Nephron progenitor cell (in vitro differentiated cells): ENCODE measurements around the gene HELT.

Experiments
- DNase-seq: peaks from one replicate; pipeline ENCODE4 v3.0.0; 2021
- H3K27ac Mint-ChIP-seq: 2 replicates; pipeline ENCODE4 v1.8.0; 2021; ENCODE audit warnings: mild to moderate bottlenecking, moderate library complexity, mixed read lengths
- H3K27me3 Mint-ChIP-seq: 2 replicates; pipeline ENCODE4 v1.8.0; 2021; ENCODE audit warnings: mild to moderate bottlenecking, low read depth, mixed read lengths; ENCODE audit not compliant: poor library complexity
- H3K36me3 Mint-ChIP-seq: 2 replicates; pipeline ENCODE4 v1.8.0; 2021; ENCODE audit warnings: low read depth, mixed read lengths
- H3K4me1 Mint-ChIP-seq: 2 replicates; pipeline ENCODE4 v1.8.0; 2021; ENCODE audit warnings: mixed read lengths
- H3K4me3 Mint-ChIP-seq: 2 replicates; pipeline ENCODE4 v1.8.0; 2021; ENCODE audit warnings: mild to moderate bottlenecking, moderate library complexity, mixed read lengths
- H3K9me3 Mint-ChIP-seq: 2 replicates; pipeline ENCODE4 v1.8.0; 2021; ENCODE audit warnings: mild to moderate bottlenecking, moderate library complexity, mixed read lengths
- CTCF ChIP-seq: fragments of 200-600 bp; sonication (generic); IDR thresholded peaks from 2 replicates; pipeline ENCODE4 v1.5.0; 2021; ENCODE audit warnings: antibody characterized with exemption

HELT gene

GRCh38 chr4:185028625-185029024, 10.3 kb downstream of the HELT start:
- no peak for DNase-seq
- no peaks in the 10 kb centered on the region for H3K4me1 Mint-ChIP-seq
- H3K9me3 Mint-ChIP-seq: no peaks in the 10 kb centered on the region
- peaks cover 99% of the 10 kb centered on the region for H3K27me3 Mint-ChIP-seq
- no peaks in the 10 kb centered on the region for H3K36me3 Mint-ChIP-seq
- no peak overlapping the region for H3K27ac Mint-ChIP-seq
- no peak for TF ChIP-seq CTCF
- H3K4me3 Mint-ChIP-seq: no peak overlapping the region

- TF ChIP-seq CTCF: no peak
- Mint-ChIP-seq H3K36me3 (no peaks in the 10 kb centered on the region), H3K27me3 (peaks cover 89% of the 10 kb centered on the region), H3K4me1 (no peaks in the 10 kb centered on the region), H3K9me3 (no peaks in the 10 kb centered on the region), H3K27ac (no peak overlapping the region), H3K4me3 (no peak overlapping the region)
- DNase-seq: no peak
These were observed 13.3 kb downstream of the HELT start for GRCh38 chr4:185031611-185032010.

GRCh38 chr4:185033072-185033471, 14.8 kb downstream of the HELT start:
- Mint-ChIP-seq H3K27ac (no peak overlapping the region), H3K4me1 (no peaks in the 10 kb centered on the region), H3K9me3 (peaks cover 9% of the 10 kb centered on the region), H3K36me3 (no peaks in the 10 kb centered on the region), H3K27me3 (peaks cover 85% of the 10 kb centered on the region), H3K4me3 (no peak overlapping the region)
- no peak for DNase-seq
- TF ChIP-seq CTCF: no peak

- no peak for DNase-seq
- Mint-ChIP-seq H3K4me3 (no peak overlapping the region), H3K4me1 (no peaks in the 10 kb centered on the region), H3K27me3 (peaks cover 76% of the 10 kb centered on the region), H3K27ac (no peak overlapping the region), H3K36me3 (no peaks in the 10 kb centered on the region), H3K9me3 (peaks cover 13% of the 10 kb centered on the region)
- TF ChIP-seq CTCF: no peak
These were observed 15.7 kb downstream of the HELT start for GRCh38 chr4:185033950-185034349.

GRCh38 chr4:185035284-185035683, 17.0 kb downstream of the HELT start:
- Mint-ChIP-seq H3K4me1 (no peaks in the 10 kb centered on the region), H3K9me3 (peaks cover 13% of the 10 kb centered on the region), H3K27me3 (peaks cover 65% of the 10 kb centered on the region), H3K27ac (no peak overlapping the region), H3K36me3 (no peaks in the 10 kb centered on the region), H3K4me3 (no peak overlapping the region)
- TF ChIP-seq CTCF: no peak
- no peak for DNase-seq

- TF ChIP-seq CTCF: no peak
- Mint-ChIP-seq H3K9me3 (peaks cover 13% of the 10 kb centered on the region), H3K4me3 (no peak overlapping the region), H3K36me3 (no peaks in the 10 kb centered on the region), H3K27ac (no peak overlapping the region), H3K4me1 (no peaks in the 10 kb centered on the region), H3K27me3 (peaks cover 58% of the 10 kb centered on the region)
- no peak for DNase-seq
These were observed 17.7 kb downstream of the HELT start for GRCh38 chr4:185036019-185036418.
